Measurements from ENCODE around the gene HDAC4.

DNA sequence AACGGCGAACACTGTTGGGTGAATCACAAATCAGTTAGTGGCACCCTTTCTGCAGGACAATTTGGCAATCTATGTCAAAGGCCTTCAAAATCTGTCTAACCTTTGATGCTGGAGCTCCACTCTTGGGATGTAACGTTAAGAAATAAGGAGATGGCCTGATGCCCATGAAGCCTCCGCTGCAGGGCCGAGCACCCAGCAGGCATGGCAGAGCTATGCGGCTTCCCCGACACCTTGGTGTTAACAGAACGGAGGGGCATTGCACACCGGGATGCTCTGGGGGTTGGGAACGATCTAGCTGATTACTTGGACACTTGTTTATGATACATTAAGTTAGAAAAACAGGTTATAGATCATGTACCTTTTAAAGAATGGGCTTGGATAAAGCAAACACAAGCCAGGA is 265.3 kb downstream of the HDAC4 start:
- TF ChIP-seq, protein P1, sequence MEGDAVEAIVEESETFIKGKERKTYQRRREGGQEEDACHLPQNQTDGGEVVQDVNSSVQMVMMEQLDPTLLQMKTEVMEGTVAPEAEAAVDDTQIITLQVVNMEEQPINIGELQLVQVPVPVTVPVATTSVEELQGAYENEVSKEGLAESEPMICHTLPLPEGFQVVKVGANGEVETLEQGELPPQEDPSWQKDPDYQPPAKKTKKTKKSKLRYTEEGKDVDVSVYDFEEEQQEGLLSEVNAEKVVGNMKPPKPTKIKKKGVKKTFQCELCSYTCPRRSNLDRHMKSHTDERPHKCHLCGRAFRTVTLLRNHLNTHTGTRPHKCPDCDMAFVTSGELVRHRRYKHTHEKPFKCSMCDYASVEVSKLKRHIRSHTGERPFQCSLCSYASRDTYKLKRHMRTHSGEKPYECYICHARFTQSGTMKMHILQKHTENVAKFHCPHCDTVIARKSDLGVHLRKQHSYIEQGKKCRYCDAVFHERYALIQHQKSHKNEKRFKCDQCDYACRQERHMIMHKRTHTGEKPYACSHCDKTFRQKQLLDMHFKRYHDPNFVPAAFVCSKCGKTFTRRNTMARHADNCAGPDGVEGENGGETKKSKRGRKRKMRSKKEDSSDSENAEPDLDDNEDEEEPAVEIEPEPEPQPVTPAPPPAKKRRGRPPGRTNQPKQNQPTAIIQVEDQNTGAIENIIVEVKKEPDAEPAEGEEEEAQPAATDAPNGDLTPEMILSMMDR (IDR thresholded peaks at IDR 0.05), result no peak
- TF ChIP-seq POLR2A (IDR thresholded peaks at IDR 0.05), result no peak
